GM10847 (cell line): Measurements from ENCODE around the gene RIT2.

Experiments used
- POLR2A ChIP-seq: IDR thresholded peaks from 2 replicates; pipeline ENCODE4 v1.6.1; 2011; ENCODE audit not compliant: insufficient read length; ENCODE audit errors: extremely low read depth

Gene RIT2

GRCh38 chr18:43004421-43004820 lies 111.1 kb downstream of the RIT2 start:
- no peak for TF ChIP-seq POLR2A

GRCh38 chr18:43001821-43002220 lies 113.7 kb downstream of the RIT2 start:
- no peak for TF ChIP-seq POLR2A

GRCh38 chr18:42996824-42997223 lies 118.7 kb downstream of the RIT2 start:
- no peak for TF ChIP-seq POLR2A

GRCh38 chr18:42980426-42980825 lies 135.1 kb downstream of the RIT2 start:
- no peak for TF ChIP-seq POLR2A

- TF ChIP-seq POLR2A = no peak
Measured at GRCh38 chr18:42977982-42978637, 137.4 kb downstream of the RIT2 start.

- no peak for TF ChIP-seq POLR2A
Measured at GRCh38 chr18:42976869-42977590, 138.5 kb downstream of the RIT2 start.

GRCh38 chr18:42969366-42969765 lies 146.1 kb downstream of the RIT2 start:
- no peak for TF ChIP-seq POLR2A

GRCh38 chr18:42961298-42961697 lies 154.2 kb downstream of the RIT2 start:
- TF ChIP-seq POLR2A = no peak

GRCh38 chr18:42959528-42959927 lies 156.0 kb downstream of the RIT2 start:
- no peak for TF ChIP-seq POLR2A

- no peak for TF ChIP-seq POLR2A
Measured at GRCh38 chr18:42958353-42958752, 157.1 kb downstream of the RIT2 start.

GRCh38 chr18:42956287-42956686 lies 159.2 kb downstream of the RIT2 start:
- no peak for TF ChIP-seq POLR2A

GRCh38 chr18:42954887-42955286 lies 160.6 kb downstream of the RIT2 start:
- no peak for TF ChIP-seq POLR2A

- no peak for TF ChIP-seq POLR2A
Measured at GRCh38 chr18:42953306-42953705, 162.2 kb downstream of the RIT2 start.

- TF ChIP-seq POLR2A = no peak
Measured at GRCh38 chr18:42950732-42951131, 164.8 kb downstream of the RIT2 start.

GRCh38 chr18:42948831-42949230 lies 166.7 kb downstream of the RIT2 start:
- TF ChIP-seq POLR2A = no peak

GRCh38 chr18:42941860-42942259 lies 173.6 kb downstream of the RIT2 start:
- TF ChIP-seq POLR2A = no peak

- TF ChIP-seq POLR2A = no peak
Measured at GRCh38 chr18:42941021-42941420, 174.5 kb downstream of the RIT2 start.
